Right atrium auricular region (tissue), 2 donors: ENCODE data around the gene NPIPA3. TPM values are rescaled to one million over a fixed set of nuclear protein-coding genes. Genes with fewer than 3 reads are reported as not detected.
"Not testable (repeated sequence)": the region's sequence is repeated elsewhere in the genome, so short reads cannot be mapped to it uniquely, and the experiment has no call there.

ENCODE experiments used
- DNase-seq: peaks from one replicate; pipeline ENCODE4 v3.0.0-alpha.2; 2019; ENCODE audit warnings: low spot score
- H3K27ac ChIP-seq, 2 donors: fragments of 200-600 bp; sonication (generic); 1 replicate in 1 of 2; 2 replicates in 1 of 2; pipeline ENCODE4 v1.5.1; 2016 to 2019
- H3K27me3 ChIP-seq, 2 donors: fragments of 200-600 bp; sonication (generic); one replicate each; pipeline versions ENCODE4 v1.5.1 to v1.6.0; 2017 to 2019
- H3K36me3 ChIP-seq: fragments of 200-600 bp; sonication (generic); one replicate; pipeline ENCODE4 v1.5.1; 2016
- H3K4me1 ChIP-seq, 2 donors: fragments of 200-600 bp; sonication (generic); one replicate each; pipeline versions ENCODE4 v1.5.1 to v1.6.0; 2017 to 2019
- H3K4me3 ChIP-seq, 2 donors: fragments of 200-600 bp; sonication (generic); 1 replicate in 1 of 2; 2 replicates in 1 of 2; pipeline ENCODE4 v1.5.1; 2017 to 2019; ENCODE audit warnings: mild to moderate bottlenecking in 1 of 2, moderate library complexity in 1 of 2
- H3K9me3 ChIP-seq, 2 donors: fragments of 200-600 bp; sonication (generic); one replicate each; pipeline ENCODE4 v1.5.1; 2019
- CTCF ChIP-seq, 2 donors: fragments of 200-600 bp; sonication (generic); IDR thresholded peaks; one replicate each; pipeline ENCODE4 v1.5.1; 2019; ENCODE audit warnings: antibody characterized with exemption in 2 of 2
- total RNA-seq, 2 donors: library from RNA; depleted of rRNA; stranded (reverse); fragments of >200 nt; gene quantifications; one replicate each; pipeline ENCODE4 v1.1.0, GENCODE V29; 2016

NPIPA3 gene
- total RNA-seq, result 1 to 10 TPM in 1 of 2 donors, not detected in 1; 1.4 TPM

GRCh38 chr16:14703156-14704011 is at the start of gene NPIPA3:
Gene NPIPA3 (plus strand): TSS chr16:14703411. CDS start chr16:14708944, 5,533 bp downstream.
- H3K4me1 ChIP-seq, H3K4me3 ChIP-seq, H3K36me3 ChIP-seq, DNase-seq, H3K27me3 ChIP-seq, H3K9me3 ChIP-seq, H3K27ac ChIP-seq: not testable (repeated sequence)

- H3K9me3 ChIP-seq, result no peaks in the 10 kb centered on the region
- H3K4me3 ChIP-seq, result no peak overlapping the region
- no peak for DNase-seq
- no peak overlapping the region for H3K27ac ChIP-seq
- H3K4me1 ChIP-seq, result no peaks in the 10 kb centered on the region
- H3K36me3 ChIP-seq, result peaks cover 89% of the 10 kb centered on the region
- TF ChIP-seq CTCF (IDR thresholded peaks at IDR 0.05), result no peak
- H3K27me3 ChIP-seq, result no peaks in the 10 kb centered on the region
Measured at GRCh38 chr16:14658063-14658462, 45.1 kb upstream of the NPIPA3 start.

- no peak overlapping the region for H3K27ac ChIP-seq
- H3K36me3 ChIP-seq, result peaks cover 66% of the 10 kb centered on the region
- no peak for DNase-seq
- no peaks in the 10 kb centered on the region for H3K4me1 ChIP-seq
- H3K27me3 ChIP-seq, result no peaks in the 10 kb centered on the region
- no peaks in the 10 kb centered on the region for H3K9me3 ChIP-seq
- H3K4me3 ChIP-seq, result no peak overlapping the region
- TF ChIP-seq CTCF (IDR thresholded peaks at IDR 0.05), result no peak
Measured at GRCh38 chr16:14667347-14668266, 35.6 kb upstream of the NPIPA3 start.

- H3K36me3 ChIP-seq, result peaks cover 55% of the 10 kb centered on the region
- DNase-seq, result no peak
- no peak for TF ChIP-seq CTCF (IDR thresholded peaks at IDR 0.05)
- H3K27me3 ChIP-seq, result no peaks in the 10 kb centered on the region
- H3K9me3 ChIP-seq, result no peaks in the 10 kb centered on the region
- H3K27ac ChIP-seq, result no peak overlapping the region
- H3K4me3 ChIP-seq, result no peak overlapping the region
- no peaks in the 10 kb centered on the region for H3K4me1 ChIP-seq
Measured at GRCh38 chr16:14668556-14669223, 34.5 kb upstream of the NPIPA3 start.

- peaks cover 44% of the 10 kb centered on the region for H3K36me3 ChIP-seq
Measured at GRCh38 chr16:14669776-14670175, 33.4 kb upstream of the NPIPA3 start.

More at GRCh38 chr16:14669776-14670175, 33.4 kb upstream of the NPIPA3 start:
- no peaks in the 10 kb centered on the region for H3K9me3 ChIP-seq
- no peak for TF ChIP-seq CTCF (IDR thresholded peaks at IDR 0.05)
- no peaks in the 10 kb centered on the region for H3K27me3 ChIP-seq
- H3K4me1 ChIP-seq, result no peaks in the 10 kb centered on the region
- H3K27ac ChIP-seq, result no peak overlapping the region
- DNase-seq, result no peak
- H3K4me3 ChIP-seq, result no peak overlapping the region
